ENCODE measurements around the gene PCP4.

DNA sequence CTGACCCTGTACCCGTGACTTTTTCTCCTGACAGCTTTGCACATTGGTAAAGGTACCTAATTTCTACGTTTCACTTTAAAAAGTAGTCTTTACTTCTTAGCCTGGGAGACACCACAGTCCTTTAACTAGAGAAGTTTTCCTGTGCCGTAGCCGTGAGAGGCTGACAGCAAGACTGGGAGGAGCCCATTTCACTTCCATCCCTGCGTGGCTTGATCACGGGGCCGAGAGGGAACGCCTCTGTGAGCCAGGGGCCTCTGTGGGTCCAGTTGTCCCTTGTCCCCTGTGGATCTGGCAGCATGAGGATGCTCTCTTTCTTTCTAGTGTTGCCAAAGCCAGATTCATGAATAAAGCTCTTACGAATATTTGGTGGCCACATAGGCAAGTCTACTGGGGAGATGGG is 21.6 kb downstream of the PCP4 start:
- TF ChIP-seq, protein P1, sequence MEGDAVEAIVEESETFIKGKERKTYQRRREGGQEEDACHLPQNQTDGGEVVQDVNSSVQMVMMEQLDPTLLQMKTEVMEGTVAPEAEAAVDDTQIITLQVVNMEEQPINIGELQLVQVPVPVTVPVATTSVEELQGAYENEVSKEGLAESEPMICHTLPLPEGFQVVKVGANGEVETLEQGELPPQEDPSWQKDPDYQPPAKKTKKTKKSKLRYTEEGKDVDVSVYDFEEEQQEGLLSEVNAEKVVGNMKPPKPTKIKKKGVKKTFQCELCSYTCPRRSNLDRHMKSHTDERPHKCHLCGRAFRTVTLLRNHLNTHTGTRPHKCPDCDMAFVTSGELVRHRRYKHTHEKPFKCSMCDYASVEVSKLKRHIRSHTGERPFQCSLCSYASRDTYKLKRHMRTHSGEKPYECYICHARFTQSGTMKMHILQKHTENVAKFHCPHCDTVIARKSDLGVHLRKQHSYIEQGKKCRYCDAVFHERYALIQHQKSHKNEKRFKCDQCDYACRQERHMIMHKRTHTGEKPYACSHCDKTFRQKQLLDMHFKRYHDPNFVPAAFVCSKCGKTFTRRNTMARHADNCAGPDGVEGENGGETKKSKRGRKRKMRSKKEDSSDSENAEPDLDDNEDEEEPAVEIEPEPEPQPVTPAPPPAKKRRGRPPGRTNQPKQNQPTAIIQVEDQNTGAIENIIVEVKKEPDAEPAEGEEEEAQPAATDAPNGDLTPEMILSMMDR (IDR thresholded peaks at IDR 0.05 in 2 of 3, conservative IDR thresholded peaks at IDR 0.05 in 1 of 3; ENCODE audit: control insufficient read depth in 2 of 3, extremely low read depth in 1 of 3, insufficient read depth in 1 of 3, low read depth in 3 of 3, low read length in 3 of 3) = no peak
- no peak for TF ChIP-seq ZNF207 (IDR thresholded peaks at IDR 0.05; ENCODE audit: borderline replicate concordance)
- TF ChIP-seq CBFB (IDR thresholded peaks at IDR 0.05; ENCODE audit: low read depth) = no peak
- no peak for TF ChIP-seq NR2C2 (IDR thresholded peaks at IDR 0.05; ENCODE audit: borderline replicate concordance, control insufficient read depth, insufficient read length, low read depth)
- TF ChIP-seq ATF2 (IDR thresholded peaks at IDR 0.05; ENCODE audit: low read length) = no peak
- no peak for TF ChIP-seq KAT2A (conservative IDR thresholded peaks at IDR 0.05; ENCODE audit: control insufficient read depth, low read depth, low read length)
- TF ChIP-seq RFX5 (IDR thresholded peaks at IDR 0.05; ENCODE audit: low read depth, low read length) = no peak
- no peak for TF ChIP-seq POLR2A (IDR thresholded peaks at IDR 0.05; ENCODE audit: low read depth, low read length)
- TF ChIP-seq TAF1 (IDR thresholded peaks at IDR 0.05; ENCODE audit: borderline replicate concordance, low read depth, low read length) = no peak
- no peak for TF ChIP-seq ZZZ3 (IDR thresholded peaks at IDR 0.05; ENCODE audit: control insufficient read depth, insufficient read length, low read depth)
- TF ChIP-seq MXI1 (IDR thresholded peaks at IDR 0.05; ENCODE audit: low read depth, low read length) = no peak
- no peak for TF ChIP-seq EZH2 (IDR thresholded peaks at IDR 0.05; ENCODE audit: borderline replicate concordance, control insufficient read depth, low read depth, low read length)
- no peak for TF ChIP-seq POLR2AphosphoS2 (IDR thresholded peaks at IDR 0.05; ENCODE audit: low read depth, low read length)
- no peak for TF ChIP-seq RAD21 (IDR thresholded peaks at IDR 0.05; ENCODE audit: insufficient read depth, low read depth, low read length)
